Vagina (tissue), 2 donors: ENCODE measurements around the gene ZBTB16. TPM values are rescaled to one million over a fixed set of nuclear protein-coding genes. Genes with fewer than 3 reads are reported as not detected.

Source experiments
- DNase-seq, 2 donors: peaks; one replicate each; pipeline ENCODE4 v3.0.0-alpha.2; 2017; ENCODE audit errors: extremely low spot score in 2 of 2
- H3K27ac ChIP-seq: fragments of 200-600 bp; sonication (generic); one replicate; pipeline ENCODE4 v1.5.1; 2019
- H3K27me3 ChIP-seq: fragments of 200-600 bp; sonication (generic); one replicate; pipeline ENCODE4 v1.5.1; 2019
- H3K36me3 ChIP-seq, 2 donors: fragments of 200-600 bp; sonication (generic); one replicate each; pipeline ENCODE4 v1.5.1; 2017 to 2019
- H3K4me1 ChIP-seq: fragments of 200-600 bp; sonication (generic); one replicate; pipeline ENCODE4 v1.5.1; 2019
- H3K4me3 ChIP-seq, 2 donors: fragments of 200-600 bp; sonication (generic); 1 replicate in 1 of 2; 2 replicates in 1 of 2; pipeline ENCODE4 v1.5.1; 2016 to 2019
- H3K9me3 ChIP-seq: fragments of 200-600 bp; sonication (generic); one replicate; pipeline ENCODE4 v1.5.1; 2019
- CTCF ChIP-seq, 3 experiments: fragments of 450-650 bp in 2 of 3; fragments of 200-600 bp in 1 of 3; sonication (generic) in 1 of 3; IDR thresholded peaks; one replicate each; pipeline ENCODE4 v1.5.1; 2017 to 2019; ENCODE audit warnings: antibody characterized with exemption in 3 of 3, mild to moderate bottlenecking in 2 of 3, moderate library complexity in 2 of 3
- POLR2A ChIP-seq, 2 donors: fragments of 450-650 bp; IDR thresholded peaks; one replicate each; pipeline ENCODE4 v1.6.1; 2017; ENCODE audit warnings: antibody characterized with exemption in 2 of 2, mild to moderate bottlenecking in 2 of 2, moderate library complexity in 2 of 2
- POLR2AphosphoS5 ChIP-seq, 2 donors: sonication (generic); formaldehyde crosslinking; IDR thresholded peaks; one replicate each; pipeline ENCODE4 v1.9.0; 2017; ENCODE audit warnings: antibody characterized with exemption in 2 of 2, mild to moderate bottlenecking in 2 of 2, low read depth in 1 of 2; ENCODE audit not compliant: insufficient read depth in 1 of 2
- intact Hi-C: fragments of 100-400 bp; cut with DNase I; formaldehyde crosslinking; loops from one replicate; pipeline ENCODE4 v1.15.1; 2023
- total RNA-seq: library from RNA; depleted of rRNA; stranded (reverse); fragments of >200 nt; gene quantifications from one replicate; pipeline ENCODE4 v1.2.3, GENCODE V29; 2016

The ZBTB16 gene
- total RNA-seq, 1 donor from 2014 or later, result 243 TPM

GRCh38 chr11:114039551-114039950, 20.0 kb upstream of the ZBTB16 start:
- intact Hi-C loops, result loop anchor here (5.0 kb wide), 1 partner anchor 223 kb away; no protein-coding TSS in a partner anchor
- H3K4me1 ChIP-seq, result peaks cover 39% of the 10 kb centered on the region

GRCh38 chr11:114040706-114041211, 18.8 kb upstream of the ZBTB16 start:
- H3K27ac ChIP-seq, result peak overlapping the region; percentile 81
- no peak overlapping the region for H3K4me3 ChIP-seq
- intact Hi-C loops, result no loop called here
- no peak for DNase-seq
- TF ChIP-seq CTCF (IDR thresholded peaks at IDR 0.05) (no peak), POLR2AphosphoS5 (IDR thresholded peaks at IDR 0.05; ENCODE audit: insufficient read depth in 1 of 2, low read depth in 1 of 2) (peak; percentile 19 to 92)
- peaks cover 40% of the 10 kb centered on the region for H3K4me1 ChIP-seq
- no peaks in the 10 kb centered on the region for H3K27me3 ChIP-seq
- H3K9me3 ChIP-seq, result no peaks in the 10 kb centered on the region
- H3K36me3 ChIP-seq, result no peaks in the 10 kb centered on the region

More at GRCh38 chr11:114039551-114039950, 20.0 kb upstream of the ZBTB16 start:
- DNase-seq, result no peak
- Histone ChIP-seq H3K36me3 (no peaks in the 10 kb centered on the region), H3K9me3 (no peaks in the 10 kb centered on the region), H3K27ac (peak overlapping the region; percentile 81), H3K27me3 (no peaks in the 10 kb centered on the region), H3K4me3 (no peak overlapping the region)
- TF ChIP-seq CTCF (IDR thresholded peaks at IDR 0.05) (no peak), POLR2A (IDR thresholded peaks at IDR 0.05) (no peak), POLR2AphosphoS5 (IDR thresholded peaks at IDR 0.05; ENCODE audit: insufficient read depth in 1 of 2, low read depth in 1 of 2) (no peak)

GRCh38 chr11:114042234-114042633, 17.3 kb upstream of the ZBTB16 start:
- Histone ChIP-seq H3K4me1 (peaks cover 26% of the 10 kb centered on the region), H3K27ac (no peak overlapping the region), H3K27me3 (no peaks in the 10 kb centered on the region), H3K9me3 (no peaks in the 10 kb centered on the region), H3K4me3 (no peak overlapping the region), H3K36me3 (no peaks in the 10 kb centered on the region)
- TF ChIP-seq CTCF (IDR thresholded peaks at IDR 0.05) (no peak), POLR2A (IDR thresholded peaks at IDR 0.05) (no peak), POLR2AphosphoS5 (IDR thresholded peaks at IDR 0.05; ENCODE audit: insufficient read depth in 1 of 2, low read depth in 1 of 2) (no peak)
- intact Hi-C loops, result no loop called here
- no peak for DNase-seq

GRCh38 chr11:114044042-114044871, 15.3 kb upstream of the ZBTB16 start:
- no peaks in the 10 kb centered on the region for H3K9me3 ChIP-seq
- no peak for DNase-seq
- H3K36me3 ChIP-seq, result no peaks in the 10 kb centered on the region
- H3K27me3 ChIP-seq, result no peaks in the 10 kb centered on the region
- no peak overlapping the region for H3K4me3 ChIP-seq
- H3K4me1 ChIP-seq, result peaks cover 22% of the 10 kb centered on the region
- peak overlapping the region; percentile 61 for H3K27ac ChIP-seq
- intact Hi-C loops, result no loop called here
- no peak for TF ChIP-seq POLR2AphosphoS5 (IDR thresholded peaks at IDR 0.05; ENCODE audit: insufficient read depth in 1 of 2, low read depth in 1 of 2)
- no peak for TF ChIP-seq CTCF (IDR thresholded peaks at IDR 0.05)
- TF ChIP-seq POLR2A (IDR thresholded peaks at IDR 0.05), result no peak

GRCh38 chr11:114047327-114047726, 12.2 kb upstream of the ZBTB16 start:
- Histone ChIP-seq H3K27me3 (no peaks in the 10 kb centered on the region), H3K4me1 (peaks cover 11% of the 10 kb centered on the region), H3K4me3 (no peak overlapping the region), H3K27ac (no peak overlapping the region), H3K36me3 (no peaks in the 10 kb centered on the region), H3K9me3 (no peaks in the 10 kb centered on the region)
- intact Hi-C loops, result no loop called here
- no peak for DNase-seq
- TF ChIP-seq POLR2A (IDR thresholded peaks at IDR 0.05) (no peak), POLR2AphosphoS5 (IDR thresholded peaks at IDR 0.05; ENCODE audit: insufficient read depth in 1 of 2, low read depth in 1 of 2) (no peak), CTCF (IDR thresholded peaks at IDR 0.05) (no peak)
